Tibial artery (tissue), 4 donors: ENCODE measurements around the gene EOLA2.

Source experiments
- DNase-seq, 2 donors: peaks; one replicate each; pipeline ENCODE4 v3.0.0-alpha.2; 2019
- H3K27ac ChIP-seq, 2 donors: fragments of 200-600 bp; sonication (generic) in 1 of 2; 1 replicate in 1 of 2; 2 replicates in 1 of 2; pipeline ENCODE4 v1.5.1; 2018 to 2019; ENCODE audit warnings: mild to moderate bottlenecking in 1 of 2
- H3K27me3 ChIP-seq, 2 donors: fragments of 200-600 bp; sonication (generic) in 1 of 2; one replicate each; pipeline versions ENCODE4 v1.5.1 to v1.6.0; 2016 to 2019
- H3K36me3 ChIP-seq, 3 donors: fragments of 200-600 bp; sonication (generic) in 2 of 3; one replicate each; pipeline ENCODE4 v1.5.1; 2016 to 2019; ENCODE audit warnings: mild to moderate bottlenecking in 2 of 3
- H3K4me1 ChIP-seq, 4 donors: fragments of 200-600 bp; sonication (generic) in 2 of 4; 1 replicate in 3 of 4; 2 replicates in 1 of 4; pipeline ENCODE4 v1.5.1; 2016 to 2019
- H3K4me3 ChIP-seq, 2 donors: fragments of 200-600 bp; sonication (generic) in 1 of 2; 1 replicate in 1 of 2; 2 replicates in 1 of 2; pipeline ENCODE4 v1.5.1; 2018 to 2019; ENCODE audit warnings: mild to moderate bottlenecking in 2 of 2
- H3K9me3 ChIP-seq, 3 donors: fragments of 200-600 bp; sonication (generic) in 1 of 3; one replicate each; pipeline ENCODE4 v1.5.1; 2016 to 2019
- CTCF ChIP-seq, 2 experiments: fragments of 200-600 bp in 1 of 2; fragments of 450-650 bp in 1 of 2; IDR thresholded peaks; one replicate each; pipeline ENCODE4 v1.5.1; 2017 to 2019; ENCODE audit warnings: antibody characterized with exemption in 2 of 2, mild to moderate bottlenecking in 1 of 2, moderate library complexity in 1 of 2
- intact Hi-C: fragments of 100-400 bp; cut with DNase I; formaldehyde crosslinking; loops from one replicate; pipeline ENCODE4 v1.15.0; 2023; ENCODE audit warnings: low total_unique reads

The EOLA2 gene

GRCh38 chrX:149962859-149963757, 24.8 kb upstream of the EOLA2 start:
- peak; percentile 50 to 73 for DNase-seq

GRCh38 chrX:149962010-149962409, 23.7 kb upstream of the EOLA2 start:
- TF ChIP-seq CTCF (IDR thresholded peaks at IDR 0.05): no peak
- no peak overlapping the region for H3K4me3 ChIP-seq
- H3K36me3 ChIP-seq: peaks cover 0 to 3% (median 0%) of the 10 kb centered on the region in 3 donors
- H3K4me1 ChIP-seq: peaks cover 0 to 3% (median 0%) of the 10 kb centered on the region in 4 donors
- no peak overlapping the region for H3K27ac ChIP-seq
- intact Hi-C loops: loop anchor here (5.0 kb wide), 1 partner anchor 400 kb away; the partner anchor contains the start of gene MAMLD1
- no peak for DNase-seq
- no peaks in the 10 kb centered on the region for H3K9me3 ChIP-seq
- no peaks in the 10 kb centered on the region for H3K27me3 ChIP-seq

More at GRCh38 chrX:149962859-149963757, 24.8 kb upstream of the EOLA2 start:
- Histone ChIP-seq H3K4me1 (peaks cover 0 to 3% (median 0%) of the 10 kb centered on the region in 4 donors), H3K27ac (peak overlapping the region in 1 of 2 donors; percentile 39), H3K36me3 (peaks cover 0 to 3% (median 0%) of the 10 kb centered on the region in 3 donors), H3K27me3 (no peaks in the 10 kb centered on the region), H3K9me3 (no peaks in the 10 kb centered on the region), H3K4me3 (no peak overlapping the region)
- intact Hi-C loops: loop anchor here (5.0 kb wide), 1 partner anchor 399 kb away; the partner anchor contains the start of gene MAMLD1
- TF ChIP-seq CTCF (IDR thresholded peaks at IDR 0.05): peak; percentile 59 to 64

GRCh38 chrX:149961572-149961971, 23.3 kb upstream of the EOLA2 start:
- intact Hi-C loops: loop anchor here (5.0 kb wide), 1 partner anchor 401 kb away; the partner anchor contains the start of gene MAMLD1
- H3K27ac ChIP-seq: no peak overlapping the region
- peaks cover 0 to 3% (median 0%) of the 10 kb centered on the region in 4 donors for H3K4me1 ChIP-seq
- H3K4me3 ChIP-seq: no peak overlapping the region
- no peaks in the 10 kb centered on the region for H3K27me3 ChIP-seq
- DNase-seq: no peak
- H3K9me3 ChIP-seq: no peaks in the 10 kb centered on the region
- TF ChIP-seq CTCF (IDR thresholded peaks at IDR 0.05): no peak
- H3K36me3 ChIP-seq: peaks cover 0 to 3% (median 0%) of the 10 kb centered on the region in 3 donors

- H3K36me3 ChIP-seq: peaks cover 0 to 12% (median 0%) of the 10 kb centered on the region in 3 donors
- no peak for DNase-seq
These were observed 12.4 kb upstream of the EOLA2 start for GRCh38 chrX:149950681-149951080.

More at GRCh38 chrX:149950681-149951080, 12.4 kb upstream of the EOLA2 start:
- H3K4me3 ChIP-seq: no peak overlapping the region
- TF ChIP-seq CTCF (IDR thresholded peaks at IDR 0.05): peak; percentile 36 to 39
- peak overlapping the region in 1 of 2 donors; percentile 46 for H3K27ac ChIP-seq
- H3K27me3 ChIP-seq: no peaks in the 10 kb centered on the region
- H3K4me1 ChIP-seq: peaks cover 0 to 7% (median 0%) of the 10 kb centered on the region in 4 donors
- intact Hi-C loops: no loop called here
- no peaks in the 10 kb centered on the region for H3K9me3 ChIP-seq
